Transverse colon (tissue), 4 donors: Measurements from ENCODE around the gene GRAP. TPM values are rescaled to one million over a fixed set of nuclear protein-coding genes. Genes with fewer than 3 reads are reported as not detected.

ENCODE experiments used
- DNase-seq: peaks from one replicate; pipeline ENCODE4 v3.0.0-alpha.2; 2019
- H3K27ac ChIP-seq, 4 donors: fragments of 200-600 bp; sonication (generic); 2 replicates each; pipeline ENCODE4 v1.5.1; 2016 to 2018; ENCODE audit warnings: inconsistent platforms in 4 of 4
- H3K27me3 ChIP-seq: fragments of 200-600 bp; sonication (generic); 2 replicates; pipeline ENCODE4 v1.5.1; 2017; ENCODE audit warnings: inconsistent platforms
- H3K36me3 ChIP-seq, 4 donors: fragments of 200-600 bp; sonication (generic); 2 replicates each; pipeline ENCODE4 v1.5.1; 2017 to 2019; ENCODE audit warnings: inconsistent platforms in 4 of 4
- H3K4me1 ChIP-seq, 4 donors: fragments of 200-600 bp; sonication (generic); 2 replicates each; pipeline ENCODE4 v1.5.1; 2017 to 2020; ENCODE audit warnings: inconsistent platforms in 4 of 4
- H3K4me3 ChIP-seq, 4 donors: fragments of 200-600 bp; sonication (generic); 1 replicate in 1 of 4; 2 replicates in 3 of 4; pipeline versions ENCODE4 v1.5.1 to v1.6.1; 2017 to 2019; ENCODE audit warnings: inconsistent platforms in 4 of 4
- H3K9me3 ChIP-seq, 2 donors: fragments of 200-600 bp; sonication (generic); 2 replicates each; pipeline ENCODE4 v1.5.1; 2017 to 2019; ENCODE audit warnings: inconsistent platforms in 2 of 2
- EP300 ChIP-seq: sonication (generic); formaldehyde crosslinking; IDR thresholded peaks from one replicate; pipeline ENCODE4 v1.6.1; 2017; ENCODE audit warnings: antibody characterized with exemption, low read depth
- POLR2A ChIP-seq: fragments of 450-650 bp; IDR thresholded peaks from one replicate; pipeline ENCODE4 v1.6.1; 2016; ENCODE audit warnings: antibody characterized with exemption, mild to moderate bottlenecking, moderate library complexity
- POLR2AphosphoS5 ChIP-seq, 3 donors: sonication (generic); formaldehyde crosslinking; IDR thresholded peaks; one replicate each; pipeline ENCODE4 v1.6.1; 2016; ENCODE audit warnings: antibody characterized with exemption in 3 of 3
- WGBS, 2 donors: methylation state at CpG; one replicate each; pipeline ENCODE4 v1.1.5; 2018; ENCODE audit warnings: low coverage in 1 of 2; 5-methylcytosine and 5-hydroxymethylcytosine counted together
- in situ Hi-C, 4 donors: fragments of 200-750 bp; cut with MboI; loops; one replicate each; pipeline versions ENCODE4 v1.15.0 to v1.15.1; 2017; ENCODE audit warnings: low sequenced_read_pairs in 3 of 4, low pct_ligation_motif_present in 1 of 4, low pct_unique_long_range_greater_than_20kb in 1 of 4
- intact Hi-C: fragments of 100-400 bp; cut with DNase I; formaldehyde crosslinking; loops from one replicate; pipeline ENCODE4 v1.15.1; 2023; ENCODE audit warnings: low total_unique reads
- total RNA-seq, 4 donors: library from RNA; depleted of rRNA; stranded (reverse); fragments of >200 nt; gene quantifications; one replicate each; pipeline ENCODE4 v1.1.0, GENCODE V29; 2016
- TF ChIP-seq, protein P1 (sequence below), 5 experiments: fragments of 200-600 bp in 3 of 5; fragments of 450-650 bp in 2 of 5; sonication (generic) in 3 of 5; IDR thresholded peaks; 1 replicate in 2 of 5; 2 replicates in 3 of 5; pipeline ENCODE4 v1.5.1; 2016 to 2017; ENCODE audit warnings: antibody characterized with exemption in 5 of 5, inconsistent platforms in 3 of 5, mild to moderate bottlenecking in 2 of 5, moderate library complexity in 1 of 5

Gene GRAP
- total RNA-seq, 4 donors from 2014 or later, result 1.6 to 20.2 (median 5.5) TPM

DNA sequence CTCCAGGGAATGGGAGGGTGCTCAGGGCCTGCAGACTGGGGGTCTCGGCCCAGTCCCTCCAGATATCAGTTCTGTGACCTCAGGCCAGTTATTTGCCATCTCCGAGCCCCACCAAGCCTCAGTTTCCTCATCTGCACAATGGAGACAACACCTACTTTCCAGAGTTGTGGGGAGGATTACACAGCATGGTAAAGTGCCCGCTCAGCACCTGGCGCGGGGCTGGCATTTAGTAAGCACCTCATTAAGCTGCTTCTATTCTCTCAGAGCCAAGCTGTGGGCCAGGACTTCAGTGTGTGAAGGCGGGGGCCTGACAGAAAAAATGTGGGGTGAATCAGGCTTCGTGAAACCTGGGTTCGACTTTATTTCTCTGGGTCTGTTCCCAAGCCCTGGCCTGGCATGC lies 47.4 kb downstream of the GRAP start:
- intact Hi-C loops (no loop called here), in situ Hi-C loops (no loop called here)
- no peaks in the 10 kb centered on the region for H3K36me3 ChIP-seq
- 95% methylated on average over 8 of the region's 8 CpGs; no CpG with 5 or more reads in 1 of the 2 donors for WGBS, 2 donors
- H3K9me3 ChIP-seq, result peaks cover 0 to 7% of the 10 kb centered on the region in 2 donors
- DNase-seq, result no peak
- TF ChIP-seq POLR2AphosphoS5 (IDR thresholded peaks at IDR 0.05) (no peak), POLR2A (no peak), EP300 (no peak)
- TF ChIP-seq, protein P1, sequence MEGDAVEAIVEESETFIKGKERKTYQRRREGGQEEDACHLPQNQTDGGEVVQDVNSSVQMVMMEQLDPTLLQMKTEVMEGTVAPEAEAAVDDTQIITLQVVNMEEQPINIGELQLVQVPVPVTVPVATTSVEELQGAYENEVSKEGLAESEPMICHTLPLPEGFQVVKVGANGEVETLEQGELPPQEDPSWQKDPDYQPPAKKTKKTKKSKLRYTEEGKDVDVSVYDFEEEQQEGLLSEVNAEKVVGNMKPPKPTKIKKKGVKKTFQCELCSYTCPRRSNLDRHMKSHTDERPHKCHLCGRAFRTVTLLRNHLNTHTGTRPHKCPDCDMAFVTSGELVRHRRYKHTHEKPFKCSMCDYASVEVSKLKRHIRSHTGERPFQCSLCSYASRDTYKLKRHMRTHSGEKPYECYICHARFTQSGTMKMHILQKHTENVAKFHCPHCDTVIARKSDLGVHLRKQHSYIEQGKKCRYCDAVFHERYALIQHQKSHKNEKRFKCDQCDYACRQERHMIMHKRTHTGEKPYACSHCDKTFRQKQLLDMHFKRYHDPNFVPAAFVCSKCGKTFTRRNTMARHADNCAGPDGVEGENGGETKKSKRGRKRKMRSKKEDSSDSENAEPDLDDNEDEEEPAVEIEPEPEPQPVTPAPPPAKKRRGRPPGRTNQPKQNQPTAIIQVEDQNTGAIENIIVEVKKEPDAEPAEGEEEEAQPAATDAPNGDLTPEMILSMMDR (IDR thresholded peaks at IDR 0.05), result no peak
- H3K27me3 ChIP-seq, result no peaks in the 10 kb centered on the region
- no peak overlapping the region for H3K4me3 ChIP-seq
- peaks cover 6 to 56% (median 32%) of the 10 kb centered on the region in 4 donors for H3K4me1 ChIP-seq
- H3K27ac ChIP-seq, result no peak overlapping the region

DNA sequence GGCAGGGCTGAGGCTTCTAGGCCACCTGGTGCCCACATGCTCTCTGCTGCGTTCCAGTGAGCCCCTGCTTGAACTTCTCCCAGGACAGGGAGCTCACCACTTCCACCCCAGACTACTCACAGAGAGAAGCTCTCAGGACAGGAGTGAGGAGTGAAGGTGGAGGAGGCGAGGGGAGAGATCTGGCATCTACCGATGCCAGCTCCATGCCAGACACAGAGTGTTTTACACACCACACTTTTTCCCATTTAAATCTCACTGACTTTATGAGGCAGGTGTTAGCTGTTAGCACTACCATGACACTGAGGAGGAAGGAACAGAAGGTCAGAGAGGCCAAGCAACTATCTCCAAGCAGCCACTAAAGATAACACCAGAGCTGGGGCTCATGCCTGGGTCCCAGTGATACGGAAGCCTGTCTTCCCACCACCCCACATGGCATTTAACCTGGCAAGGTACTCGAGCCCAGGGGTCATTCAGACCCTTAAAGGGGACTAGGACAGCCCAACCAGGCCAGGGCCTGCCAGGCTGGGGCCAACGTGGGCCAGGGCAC lies 49.0 kb downstream of the GRAP start:
- H3K36me3 ChIP-seq, result no peaks in the 10 kb centered on the region
- intact Hi-C loops, result no loop called here
- in situ Hi-C loops, result no loop called here
- WGBS, 2 donors, result 44% methylated on average over 6 of the region's 6 CpGs; no CpG with 5 or more reads in 1 of the 2 donors
- TF ChIP-seq, protein P1 (IDR thresholded peaks at IDR 0.05), result no peak
- no peak for TF ChIP-seq EP300
- TF ChIP-seq POLR2A, result no peak
- no peak for TF ChIP-seq POLR2AphosphoS5 (IDR thresholded peaks at IDR 0.05)
- no peak for DNase-seq
- peaks cover 3 to 55% (median 30%) of the 10 kb centered on the region in 4 donors for H3K4me1 ChIP-seq
- no peak overlapping the region for H3K4me3 ChIP-seq
- H3K27ac ChIP-seq, result peak overlapping the region in 2 of 4 donors; percentile 36 to 54
- H3K27me3 ChIP-seq, result no peaks in the 10 kb centered on the region
- H3K9me3 ChIP-seq, result peaks cover 0 to 7% of the 10 kb centered on the region in 2 donors

DNA sequence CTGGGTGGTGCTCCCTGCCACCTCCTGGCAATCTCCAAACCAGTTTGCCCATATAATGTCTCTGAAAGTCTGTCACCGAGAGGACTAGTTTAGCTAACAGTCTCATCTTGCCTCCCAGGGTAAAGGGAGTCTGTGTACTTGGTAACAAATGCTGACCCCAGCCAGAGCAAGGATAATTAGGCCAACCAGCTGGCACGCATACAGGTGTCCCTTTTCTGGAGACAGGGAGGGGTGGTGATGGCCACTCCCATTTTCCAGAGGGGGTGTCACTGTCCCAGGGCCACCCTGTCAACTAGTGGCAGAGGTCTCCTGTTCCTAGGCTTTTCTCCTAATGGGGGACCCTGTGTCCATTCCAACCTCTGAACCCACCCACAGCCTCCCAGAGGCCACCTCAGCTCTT lies 50.3 kb downstream of the GRAP start:
- Histone ChIP-seq H3K36me3 (no peaks in the 10 kb centered on the region), H3K4me3 (no peak overlapping the region), H3K27me3 (no peaks in the 10 kb centered on the region), H3K27ac (no peak overlapping the region), H3K4me1 (peaks cover 2 to 42% (median 19%) of the 10 kb centered on the region in 4 donors), H3K9me3 (peaks cover 0 to 7% of the 10 kb centered on the region in 2 donors)
- 95% methylated on average over 2 of the region's 2 CpGs; no CpG with 5 or more reads in 1 of the 2 donors for WGBS, 2 donors
- intact Hi-C loops (no loop called here), in situ Hi-C loops (no loop called here)
- TF ChIP-seq POLR2AphosphoS5 (IDR thresholded peaks at IDR 0.05), result no peak
- TF ChIP-seq EP300, result no peak
- no peak for TF ChIP-seq POLR2A
- TF ChIP-seq, protein P1 (IDR thresholded peaks at IDR 0.05), result no peak
- no peak for DNase-seq

DNA sequence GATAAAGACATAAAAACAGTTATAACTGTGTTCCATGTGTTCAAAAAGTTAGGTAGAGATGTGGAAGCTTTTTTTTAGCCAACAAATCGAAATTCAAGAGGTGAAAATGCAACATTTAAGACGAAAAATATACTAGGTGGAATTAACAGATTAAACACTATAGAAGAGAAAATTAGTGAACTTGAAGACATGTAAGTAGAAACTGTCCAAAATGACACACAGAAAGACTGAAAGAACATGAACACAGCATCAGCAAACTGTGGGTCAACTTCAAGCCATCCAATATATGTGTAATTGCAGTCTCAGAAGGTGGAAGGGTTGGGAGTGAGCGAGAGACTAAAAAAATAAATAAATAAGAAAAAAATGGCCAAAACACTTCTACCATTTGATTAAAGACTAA lies 51.5 kb downstream of the GRAP start:
- no peak for TF ChIP-seq EP300
- TF ChIP-seq, protein P1 (IDR thresholded peaks at IDR 0.05), result no peak
- TF ChIP-seq POLR2A, result no peak
- TF ChIP-seq POLR2AphosphoS5 (IDR thresholded peaks at IDR 0.05), result no peak
- Histone ChIP-seq H3K36me3 (no peaks in the 10 kb centered on the region), H3K27me3 (no peaks in the 10 kb centered on the region), H3K27ac (no peak overlapping the region), H3K4me1 (peaks cover 0 to 35% (median 16%) of the 10 kb centered on the region in 4 donors), H3K4me3 (no peak overlapping the region), H3K9me3 (peaks cover 0 to 7% of the 10 kb centered on the region in 2 donors)
- WGBS, 2 donors, result 91 to 100% methylated on average over 2 to 3 of the region's 3 CpGs
- in situ Hi-C loops, result no loop called here
- no peak for DNase-seq
- intact Hi-C loops, result no loop called here
